ENCODE results near the gene PLCXD1.

- TF ChIP-seq CTCF (IDR thresholded peaks at IDR 0.05 in 2 of 3, conservative IDR thresholded peaks at IDR 0.05 in 1 of 3; ENCODE audit: insufficient read depth in 2 of 3, low read depth in 1 of 3, low read length in 3 of 3), result no peak
- TF ChIP-seq IRF1 (CRISPR knock-in tag; IDR thresholded peaks at IDR 0.05; ENCODE audit: borderline replicate concordance), result no peak
- TF ChIP-seq GABPB1 (CRISPR knock-in tag; IDR thresholded peaks at IDR 0.05), result no peak
- TF ChIP-seq SIN3B (IDR thresholded peaks at IDR 0.05; ENCODE audit: low read depth), result no peak
- TF ChIP-seq POLR2A (conservative IDR thresholded peaks at IDR 0.05), result no peak
- no peak for TF ChIP-seq ZBTB7A (IDR thresholded peaks at IDR 0.05; ENCODE audit: borderline replicate concordance, control insufficient read depth, low read depth, low read length)
- TF ChIP-seq PHB (CRISPR knock-in tag; IDR thresholded peaks at IDR 0.05), result no peak
- TF ChIP-seq ZNF41 (CRISPR knock-in tag; conservative IDR thresholded peaks at IDR 0.05), result no peak
- no peak for TF ChIP-seq ZNF274 (IDR thresholded peaks at IDR 0.05; ENCODE audit: borderline replicate concordance, low read depth, low read length)
- TF ChIP-seq CEBPZ (IDR thresholded peaks at IDR 0.05; ENCODE audit: borderline replicate concordance, low read depth, low read length), result no peak
- no peak for TF ChIP-seq THAP7 (CRISPR knock-in tag; IDR thresholded peaks at IDR 0.05)
- no peak for TF ChIP-seq BRF2 (IDR thresholded peaks at IDR 0.05; ENCODE audit: borderline replicate concordance, insufficient read depth, insufficient read length)
Observed at GRCh38 chrX:261919-262352, 19.2 kb upstream of the PLCXD1 start.
